Pancreas (tissue), 10 donors: ENCODE measurements around the gene MAMDC4. TPM values are rescaled to one million over a fixed set of nuclear protein-coding genes. Genes with fewer than 3 reads are reported as not detected.
A peak's percentile ranks its signal among the peaks of the same experiment; 100 is the strongest.
"Not testable (repeated sequence)": the region's sequence is repeated elsewhere in the genome, so short reads cannot be mapped to it uniquely, and the experiment has no call there.

ENCODE experiments used
- ATAC-seq, 4 donors: fragments of 200-7000 bp; cut with Tn5 transposase; one replicate each; pipeline versions ENCODE4 v1.8.0 to v1.9.1; 2020; ENCODE audit warnings: mild to moderate bottlenecking in 4 of 4, moderate library complexity in 4 of 4
- DNase-seq, 6 donors: peaks; one replicate each; pipeline ENCODE4 v3.0.0-alpha.2; 2020
- FAIRE-seq: peaks from 2 replicates; lab custom pipeline; 2012; peaks lifted over from hg19 to GRCh38; lab: Jason Lieb, UNC
- H3K27ac ChIP-seq, 4 donors: fragments of 200-600 bp; sonication (generic); 1 replicate in 3 of 4; 2 replicates in 1 of 4; pipeline versions ENCODE4 v1.5.0 to v1.8.0; 2020
- H3K27me3 ChIP-seq, 4 donors: fragments of 200-600 bp; one replicate each; pipeline ENCODE4 v1.8.0; 2021
- H3K36me3 ChIP-seq, 3 donors: fragments of 200-600 bp; sonication (generic) in 1 of 3; one replicate each; pipeline versions ENCODE4 v1.5.0 to v1.8.0; 2020 to 2021
- H3K4me1 ChIP-seq, 3 donors: fragments of 200-600 bp; one replicate each; pipeline ENCODE4 v1.8.0; 2021
- H3K4me3 ChIP-seq, 4 donors: fragments of 200-600 bp; sonication (generic) in 2 of 4; one replicate each; pipeline versions ENCODE4 v1.5.0 to v1.8.0; 2020 to 2021
- H3K9me3 ChIP-seq, 4 donors: fragments of 200-600 bp; one replicate each; pipeline ENCODE4 v1.8.0; 2021
- CTCF ChIP-seq, 4 donors: fragments of 200-600 bp; sonication (generic) in 3 of 4; IDR thresholded peaks; one replicate each; pipeline versions ENCODE4 v1.5.0 to v1.8.0; 2021; ENCODE audit warnings: antibody characterized with exemption in 4 of 4
- WGBS, 2 donors: extraction: QIAGEN DNeasy Blood & Tissue Kit; methylation state at CpG; one replicate each; pipeline ENCODE4 v1.1.7; 2013; 5-methylcytosine and 5-hydroxymethylcytosine counted together
- intact Hi-C, 3 donors: fragments of 100-400 bp; cut with DNase I; formaldehyde crosslinking; loops; one replicate each; pipeline versions ENCODE4 v1.11.1 to v1.14.2; 2022
- polyA plus RNA-seq, 2 donors: library from polyadenylated mRNA; stranded (reverse); fragments of 200-250 nt; gene quantifications; one replicate each; pipeline ENCODE4 v1.2.3, GENCODE V29; 2013
- total RNA-seq, 6 donors: library from RNA; stranded (reverse); fragmentation: NEBNext Ultra II Directional in 4 of 6; extraction: Animal tissue kit (Norgen Biotek cat#: 25700) in 4 of 6; gene quantifications; one replicate each; pipeline versions ENCODE4 v1.2.1 to v1.2.4, GENCODE V29; 2021 to 2023
- donor health status: healthy with polysubstance abuse.
- donor health status: DM: no; HTN: no; CAD: no; lungs with moderate emphysema.
- donor health status: DM: no; HTN: no; CAD: no.
- donor health status: control.
- donor health status: control.
- donor health status: Bipolar disorder and iron deficiency.
- donor health status: DM: yes; HTN: yes; CAD: no.
- donor health status: DM: no; HTN: no; CAD: no.
- donor health status: DM: no; HTN: no; CAD: no.
- donor health status: DM: yes; HTN: yes; CAD: no.

The MAMDC4 gene
- total and polyA plus RNA-seq, 8 donors: 3.0 to 38.6 (median 5.4) TPM

- ATAC-seq (no peak), FAIRE-seq (no peak), DNase-seq (peak in 1 of 6 donors; percentile 51)
- Histone ChIP-seq H3K4me1 (peaks cover 11 to 29% (median 15%) of the 10 kb centered on the region in 3 donors), H3K9me3 (no peaks in the 10 kb centered on the region), H3K36me3 (peaks cover 4 to 33% (median 24%) of the 10 kb centered on the region in 3 donors), H3K27me3 (no peaks in the 10 kb centered on the region), H3K27ac (no peak overlapping the region), H3K4me3 (no peak overlapping the region)
- TF ChIP-seq CTCF (IDR thresholded peaks at IDR 0.05): no peak
- WGBS, 2 donors: 77 to 80% methylated on average over 12 of the region's 12 CpGs
- intact Hi-C loops: no loop called here
Measured at GRCh38 chr9:136863623-136864273, 11.6 kb downstream of the MAMDC4 start.

GRCh38 chr9:136865041-136865767, 13.1 kb downstream of the MAMDC4 start:
- peak overlapping the region in 2 of 4 donors; percentile 28 to 70 for H3K27ac ChIP-seq
- H3K4me1 ChIP-seq: peaks cover 0 to 17% (median 4%) of the 10 kb centered on the region in 3 donors
- no peak for TF ChIP-seq CTCF (IDR thresholded peaks at IDR 0.05)
- H3K27me3 ChIP-seq: no peaks in the 10 kb centered on the region
- H3K9me3 ChIP-seq: no peaks in the 10 kb centered on the region
- H3K4me3 ChIP-seq: peak overlapping the region; percentile 63 to 77 (median 72)
- 41 to 44% methylated on average over 11 of the region's 11 CpGs for WGBS, 2 donors
- peaks cover 4 to 33% (median 24%) of the 10 kb centered on the region in 3 donors for H3K36me3 ChIP-seq
- intact Hi-C loops: no loop called here
- ATAC-seq: peak in 2 of 4 donors; percentile 1 to 2
- no peak for FAIRE-seq
- DNase-seq: no peak

GRCh38 chr9:136865768-136866103, 13.6 kb downstream of the MAMDC4 start:
- Histone ChIP-seq H3K36me3 (peaks cover 4 to 29% (median 24%) of the 10 kb centered on the region in 3 donors), H3K27ac (peak overlapping the region; percentile 69 to 80 (median 75)), H3K4me3 (peak overlapping the region; percentile 63 to 77 (median 72)), H3K9me3 (no peaks in the 10 kb centered on the region), H3K27me3 (no peaks in the 10 kb centered on the region), H3K4me1 (peaks cover 0 to 12% (median 4%) of the 10 kb centered on the region in 3 donors)
- DNase-seq: peak; percentile 61 to 89 (median 66)
- ATAC-seq: peak; percentile 22 to 37 (median 30)
- TF ChIP-seq CTCF (IDR thresholded peaks at IDR 0.05): no peak
- FAIRE-seq: no peak
- WGBS, 2 donors: 0 to 2% methylated on average over 4 to 20 of the region's 20 CpGs
- intact Hi-C loops: no loop called here

- Histone ChIP-seq H3K4me3 (peak overlapping the region; percentile 63 to 77 (median 72)), H3K27ac (peak overlapping the region; percentile 35 to 80 (median 74)), H3K36me3 (peaks cover 4 to 17% (median 17%) of the 10 kb centered on the region in 3 donors), H3K4me1 (peaks cover 0 to 12% (median 4%) of the 10 kb centered on the region in 3 donors)
- 80 to 89% methylated on average over 29 of the region's 29 CpGs for WGBS, 2 donors
- intact Hi-C loops, H3K27me3 ChIP-seq, FAIRE-seq, DNase-seq, H3K9me3 ChIP-seq, ATAC-seq: not testable (repeated sequence)
Measured at GRCh38 chr9:136866898-136867421, 14.8 kb downstream of the MAMDC4 start.

GRCh38 chr9:136867480-136867879, 15.3 kb downstream of the MAMDC4 start:
- DNase-seq (peak in 1 of 6 donors; percentile 46), ATAC-seq (no peak), FAIRE-seq (no peak)
- Histone ChIP-seq H3K36me3 (peaks cover 4 to 13% (median 12%) of the 10 kb centered on the region in 3 donors), H3K4me1 (peaks cover 0 to 12% (median 4%) of the 10 kb centered on the region in 3 donors), H3K27me3 (no peaks in the 10 kb centered on the region), H3K27ac (no peak overlapping the region), H3K4me3 (peak overlapping the region in 1 of 4 donors; percentile 63), H3K9me3 (no peaks in the 10 kb centered on the region)
- WGBS, 2 donors: 98 to 99% methylated on average over 18 of the region's 18 CpGs
- intact Hi-C loops: no loop called here
- no peak for TF ChIP-seq CTCF (IDR thresholded peaks at IDR 0.05)
